ENCODE measurements around the gene SRGN. TPM values are rescaled to one million over a fixed set of nuclear protein-coding genes. Genes with fewer than 3 reads are reported as not detected.

Gene SRGN
- polyA plus RNA-seq, 1 donor from 2014 or later: not detected

GRCh38 chr10:69107699-69108098, 19.8 kb downstream of the SRGN start (continued):
- no peak for TF ChIP-seq REST (IDR thresholded peaks at IDR 0.05; ENCODE audit: borderline replicate concordance)

GRCh38 chr10:69119896-69120295, 32.0 kb downstream of the SRGN start:
- H4K20me1 ChIP-seq (ENCODE audit: insufficient read depth): no peaks in the 10 kb centered on the region
- H3K27me3 ChIP-seq (ENCODE audit: insufficient read depth, low read depth, low read length): no peaks in the 10 kb centered on the region
- no peak overlapping the region for H3K4me3 ChIP-seq (ENCODE audit: low read length)
- no peak overlapping the region for H3K9ac ChIP-seq (ENCODE audit: low read length)
- H3K9me2 ChIP-seq (ENCODE audit: insufficient read depth, low read length): no peaks in the 10 kb centered on the region
- TF ChIP-seq TAF1 (IDR thresholded peaks at IDR 0.05; ENCODE audit: low read depth): no peak
- no peak for TF ChIP-seq EZH2 (IDR thresholded peaks at IDR 0.05; ENCODE audit: borderline replicate concordance, insufficient read depth, low read length, poor library complexity, severe bottlenecking)
- no peak for TF ChIP-seq SMC3 (conservative IDR thresholded peaks at IDR 0.05; ENCODE audit: poor library complexity)
- TF ChIP-seq MXI1 (conservative IDR thresholded peaks at IDR 0.05; ENCODE audit: poor library complexity, severe bottlenecking): no peak
- no peak for TF ChIP-seq EP300 (conservative IDR thresholded peaks at IDR 0.05; ENCODE audit: poor library complexity, severe bottlenecking)
- no peak for TF ChIP-seq REST (IDR thresholded peaks at IDR 0.05; ENCODE audit: borderline replicate concordance)
- no peak for TF ChIP-seq POLR2AphosphoS5 (IDR thresholded peaks at IDR 0.05)
- TF ChIP-seq CTCF (IDR thresholded peaks at IDR 0.05; ENCODE audit: poor library complexity, severe bottlenecking): no peak
- TF ChIP-seq RAD21 (conservative IDR thresholded peaks at IDR 0.05): no peak
- H3K27ac ChIP-seq (ENCODE audit: low read length): no peak overlapping the region
- H2AFZ ChIP-seq (ENCODE audit: low read depth, low read length): no peak overlapping the region
- H3F3A ChIP-seq (ENCODE audit: insufficient read depth, low read length, poor library complexity, severe bottlenecking): peaks cover 8% of the 10 kb centered on the region
- H3K79me2 ChIP-seq (replicated peaks; ENCODE audit: insufficient read depth, low read length): no peaks in the 10 kb centered on the region
- H3K36me3 ChIP-seq (ENCODE audit: insufficient read depth, low read length): no peaks in the 10 kb centered on the region
- H3K4me2 ChIP-seq (ENCODE audit: low read length): no peak overlapping the region
- no peaks in the 10 kb centered on the region for H3K9me3 ChIP-seq (ENCODE audit: low read length)

Measured in neural cell (in vitro differentiated cells).